Islet precursor cell (in vitro differentiated cells): ENCODE results near the gene STRN3.
"Not testable (repeated sequence)": the region's sequence is repeated elsewhere in the genome, so short reads cannot be mapped to it uniquely, and the experiment has no call there.

Experiments used
- DNase-seq: peaks from one replicate; pipeline ENCODE4 v3.0.0-alpha.2; 2018

STRN3 gene

DNA sequence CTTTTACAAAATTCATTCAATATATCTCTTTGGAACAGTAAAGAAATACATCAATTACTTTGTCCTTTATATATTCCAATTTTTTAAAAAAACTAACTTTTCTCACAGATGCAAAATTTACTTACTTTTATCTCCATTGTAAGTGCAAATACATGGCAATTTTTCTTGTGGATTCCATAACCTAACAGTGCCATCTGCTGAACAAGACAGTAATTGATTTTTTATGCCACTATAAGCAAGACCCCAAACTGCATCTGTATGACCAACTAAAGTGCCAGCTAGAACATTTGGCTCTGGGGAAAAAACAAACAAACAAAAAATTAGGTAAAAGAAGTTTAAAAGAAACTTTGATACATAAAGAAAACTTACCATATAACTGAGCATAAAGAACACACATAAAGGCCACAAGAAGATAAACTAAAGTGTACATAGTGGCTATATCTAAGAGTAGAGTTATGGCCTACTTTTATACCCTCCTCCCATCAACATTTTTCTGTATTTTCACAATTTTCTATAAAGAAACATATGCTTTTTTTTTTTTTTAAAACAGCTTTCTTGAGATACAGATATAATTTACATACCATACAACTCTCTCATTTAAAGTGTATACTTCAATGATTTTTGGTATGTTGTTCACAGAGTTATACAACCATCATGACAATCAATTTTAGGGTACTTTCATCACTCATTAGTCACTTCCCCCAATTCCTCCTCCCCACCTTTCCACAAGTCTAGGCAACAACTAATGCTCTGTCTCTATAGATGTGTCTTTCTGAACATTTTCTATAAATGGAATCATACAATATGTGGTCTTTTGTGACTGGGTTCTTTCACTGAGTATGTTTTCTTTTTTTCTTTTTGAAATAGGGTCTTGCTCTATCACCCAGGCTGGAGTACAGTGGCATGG, 119.2 kb downstream of the STRN3 start:
- DNase-seq, result no peak

DNA sequence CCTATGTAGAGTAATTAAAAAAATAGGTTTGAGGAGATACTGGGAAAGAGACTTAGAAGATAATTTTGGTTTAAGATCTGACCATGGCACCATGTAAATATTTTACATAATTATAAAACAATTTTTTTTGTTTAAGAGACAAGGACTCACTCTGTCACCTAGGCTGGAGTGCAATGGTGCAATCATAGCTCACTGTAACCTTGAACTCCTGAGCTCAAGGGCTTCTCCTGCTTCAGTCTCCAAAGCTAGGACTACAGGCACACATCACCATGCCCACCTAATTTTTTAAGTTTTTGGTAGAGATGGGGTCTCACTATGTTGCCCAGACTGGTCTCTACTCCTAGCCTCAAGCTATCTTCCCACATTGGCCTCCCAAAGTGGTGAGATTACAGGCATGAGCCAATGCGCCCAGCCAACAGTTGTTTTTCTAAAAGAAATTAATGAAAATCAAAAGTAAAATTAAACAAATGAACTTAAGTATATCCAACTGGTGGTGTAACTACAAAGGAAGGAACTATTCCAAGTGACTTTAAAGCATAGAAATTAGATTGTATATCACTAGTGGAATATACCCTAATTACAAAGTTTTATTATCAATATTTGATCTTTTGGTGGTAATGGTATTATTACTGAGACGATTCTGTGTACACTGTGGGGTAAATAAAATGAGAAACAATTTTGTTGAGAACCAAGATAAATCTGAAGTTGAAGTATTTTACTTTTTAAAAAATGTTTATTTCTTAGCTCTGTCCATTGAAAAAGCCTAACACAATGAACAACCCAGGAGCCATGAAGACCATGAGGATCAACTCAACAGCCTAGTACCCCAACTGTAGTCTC, 122.7 kb downstream of the STRN3 start:
- DNase-seq, result no peak

DNA sequence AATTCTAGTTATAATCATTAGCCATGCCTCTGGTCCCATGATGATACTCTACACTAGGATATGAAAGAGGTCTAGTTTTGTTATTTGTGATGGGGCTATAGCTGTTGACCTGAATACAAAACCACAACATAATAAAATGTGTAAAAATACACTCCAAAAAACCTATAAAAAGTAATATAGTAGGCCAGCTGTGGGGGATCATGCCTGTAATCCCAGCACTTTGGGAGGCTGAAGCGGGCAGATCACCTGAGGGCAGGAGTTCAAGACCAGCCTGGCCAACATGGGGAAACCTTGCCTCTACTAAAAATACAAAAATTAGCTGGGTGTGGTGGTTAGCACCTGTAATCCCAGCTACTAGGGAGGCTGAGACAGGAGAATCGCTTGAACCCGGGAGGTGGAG, 129.1 kb downstream of the STRN3 start:
- DNase-seq, result not testable (repeated sequence)

DNA sequence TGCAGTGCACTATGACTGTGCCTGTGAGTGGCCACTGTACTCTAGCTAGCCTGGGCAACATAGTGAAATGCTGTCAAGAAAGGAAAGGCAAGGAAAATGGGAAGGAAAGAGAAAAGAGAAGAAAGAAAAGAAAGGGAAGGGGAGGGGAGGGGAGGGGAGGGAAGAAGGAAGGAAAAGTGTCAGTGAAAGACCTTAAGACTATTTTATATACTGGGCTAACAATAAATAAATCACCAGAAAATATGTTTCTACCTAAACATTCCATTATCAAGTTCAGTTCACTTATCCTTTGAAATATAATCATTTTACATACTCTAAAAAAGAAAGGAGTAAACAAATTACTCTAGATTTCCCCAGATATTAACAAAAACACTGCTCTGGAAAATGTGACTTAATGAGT, 129.7 kb downstream of the STRN3 start:
- no peak for DNase-seq

DNA sequence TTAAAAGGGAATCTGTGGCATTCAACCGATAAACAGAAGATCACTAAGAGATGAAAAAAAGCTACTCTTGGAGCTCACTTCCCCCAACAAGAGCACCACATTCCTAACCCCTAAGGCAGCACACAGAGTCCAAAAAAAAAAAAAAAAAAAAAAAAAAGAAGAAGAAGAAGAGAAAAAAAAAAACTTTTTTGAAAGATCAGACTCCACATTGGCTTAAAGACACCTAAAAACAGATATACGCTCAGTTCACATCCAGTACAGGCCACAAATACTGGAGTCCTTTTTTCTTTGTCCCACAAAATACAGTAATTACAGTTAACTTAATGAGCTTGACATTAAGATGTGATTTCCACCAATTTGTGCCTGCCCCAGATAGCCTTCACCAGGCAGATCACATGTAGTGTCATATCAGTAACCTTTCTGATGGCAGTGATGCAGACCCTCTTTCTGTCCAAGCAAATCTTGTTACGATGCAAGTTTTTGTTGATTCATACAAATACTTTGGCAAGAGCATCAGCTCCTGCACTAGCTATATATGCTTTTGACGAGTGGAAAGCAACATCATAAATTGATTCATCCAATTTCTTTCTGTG, 131.2 kb downstream of the STRN3 start:
- DNase-seq, result no peak

DNA sequence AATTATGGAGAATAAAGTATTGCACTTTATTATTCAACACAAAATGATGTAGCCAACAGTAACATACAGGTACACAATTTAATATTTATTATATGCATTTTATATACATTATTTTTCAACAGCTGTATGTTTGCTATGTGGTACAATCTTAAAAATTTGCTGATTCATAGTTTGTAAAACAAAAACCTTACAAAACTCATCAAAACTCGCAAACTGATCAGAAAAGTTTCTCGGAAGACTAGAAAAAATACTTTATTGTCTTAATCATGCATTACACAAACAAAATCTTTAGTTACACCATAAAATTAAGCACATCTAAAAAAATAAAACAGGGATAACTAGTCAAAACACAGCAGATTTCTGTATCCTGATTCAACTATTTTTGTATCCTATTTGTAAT, 132.4 kb downstream of the STRN3 start:
- DNase-seq, result no peak

DNA sequence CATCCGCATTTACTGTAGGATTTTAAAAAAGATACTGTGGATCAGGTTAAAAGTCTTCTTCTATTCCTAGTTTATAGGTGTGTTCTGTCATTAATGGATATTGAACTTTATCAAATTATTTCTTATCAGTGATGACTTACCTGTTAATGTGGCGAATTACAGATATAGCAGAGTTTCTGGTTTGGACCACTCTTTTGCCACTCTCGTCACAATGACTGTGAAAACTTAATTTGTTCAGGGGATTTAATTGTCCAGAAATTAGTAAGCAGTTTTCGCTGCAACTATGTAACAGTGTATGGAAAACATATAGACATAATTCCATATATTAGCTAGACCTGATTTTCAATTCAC, 137.0 kb downstream of the STRN3 start:
- DNase-seq, result no peak

DNA sequence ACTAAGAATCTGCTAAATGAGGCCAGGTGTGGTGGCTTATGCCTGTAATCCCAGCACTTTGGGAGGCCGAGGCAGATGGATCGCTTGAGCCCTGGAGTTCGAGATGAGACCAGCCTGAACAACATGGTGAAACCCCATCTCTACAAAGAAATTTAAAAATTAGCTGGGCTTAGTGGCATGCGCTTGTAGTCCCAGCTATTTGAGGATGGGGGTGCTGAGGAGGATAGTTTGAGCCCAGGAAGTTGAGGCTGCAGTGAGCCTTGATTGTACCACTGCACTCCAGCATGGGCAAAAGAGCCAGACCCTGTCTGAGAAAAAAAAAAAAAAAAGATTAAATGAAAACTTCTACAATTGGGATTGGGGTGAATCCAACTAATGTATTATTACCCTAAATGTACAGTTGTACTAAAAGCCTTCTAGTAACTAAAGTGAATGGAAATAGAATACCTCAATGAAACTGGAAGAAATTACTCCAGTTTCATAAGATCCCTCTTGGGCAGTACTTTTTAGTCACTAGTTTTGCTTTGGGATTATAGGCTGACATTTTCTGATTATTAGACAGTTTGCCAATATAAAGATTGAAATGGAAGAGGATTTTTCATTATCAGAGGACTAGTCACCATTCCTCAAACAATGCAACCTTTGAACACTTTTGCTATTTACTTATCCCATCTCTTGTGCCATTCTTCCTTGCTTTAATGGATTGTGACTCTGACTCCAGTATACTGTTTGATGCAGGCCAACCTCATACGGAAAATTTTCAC, 137.5 kb downstream of the STRN3 start:
- DNase-seq, result no peak

DNA sequence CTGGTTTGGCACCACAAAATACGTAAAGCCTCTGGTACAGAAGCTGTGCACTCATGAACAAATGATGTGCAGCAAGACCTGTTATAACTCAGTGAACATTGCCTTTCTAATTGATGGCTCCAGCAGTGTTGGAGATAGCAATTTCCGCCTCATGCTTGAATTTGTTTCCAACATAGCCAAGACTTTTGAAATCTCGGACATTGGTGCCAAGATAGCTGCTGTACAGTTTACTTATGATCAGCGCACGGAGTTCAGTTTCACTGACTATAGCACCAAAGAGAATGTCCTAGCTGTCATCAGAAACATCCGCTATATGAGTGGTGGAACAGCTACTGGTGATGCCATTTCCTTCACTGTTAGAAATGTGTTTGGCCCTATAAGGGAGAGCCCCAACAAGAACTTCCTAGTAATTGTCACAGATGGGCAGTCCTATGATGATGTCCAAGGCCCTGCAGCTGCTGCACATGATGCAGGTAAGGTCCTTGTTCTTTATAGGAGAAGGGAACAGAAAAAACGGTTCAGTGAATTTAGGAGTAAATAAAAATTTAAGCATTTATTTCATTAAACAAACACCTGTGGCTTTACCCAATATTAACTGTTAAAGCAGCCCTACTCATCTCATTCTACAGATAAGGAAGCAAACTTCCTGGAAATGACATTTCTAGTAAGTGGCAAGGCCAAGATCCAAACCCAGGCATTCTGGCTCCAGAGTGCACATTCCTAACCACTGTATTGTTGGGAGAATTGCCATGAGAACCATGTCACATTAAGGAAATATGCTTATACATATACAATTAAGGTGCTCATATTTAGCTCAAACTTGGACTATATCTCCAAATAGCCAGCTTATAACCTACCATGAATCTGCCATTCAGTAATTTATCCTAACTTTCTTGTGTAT, 140.1 kb downstream of the STRN3 start:
- no peak for DNase-seq

DNA sequence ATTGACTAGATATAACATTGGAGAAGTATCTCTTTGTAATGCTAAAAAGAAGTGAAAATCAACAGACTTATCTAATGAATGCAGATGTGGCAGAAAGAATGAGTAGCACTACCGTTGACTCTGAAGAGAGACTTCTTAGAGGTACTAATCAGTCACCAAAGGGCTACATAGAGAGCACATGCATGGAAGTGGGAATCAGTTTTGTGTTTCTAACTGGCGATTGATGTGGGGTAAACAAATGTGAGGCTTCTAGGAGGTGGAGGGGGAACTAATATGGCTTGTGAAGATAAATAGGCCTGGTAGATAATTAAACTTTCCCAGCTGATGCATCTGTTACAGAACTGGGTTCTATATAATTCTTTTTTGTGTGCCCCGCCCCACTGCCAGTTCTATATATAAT, 141.3 kb downstream of the STRN3 start:
- DNase-seq, result no peak

DNA sequence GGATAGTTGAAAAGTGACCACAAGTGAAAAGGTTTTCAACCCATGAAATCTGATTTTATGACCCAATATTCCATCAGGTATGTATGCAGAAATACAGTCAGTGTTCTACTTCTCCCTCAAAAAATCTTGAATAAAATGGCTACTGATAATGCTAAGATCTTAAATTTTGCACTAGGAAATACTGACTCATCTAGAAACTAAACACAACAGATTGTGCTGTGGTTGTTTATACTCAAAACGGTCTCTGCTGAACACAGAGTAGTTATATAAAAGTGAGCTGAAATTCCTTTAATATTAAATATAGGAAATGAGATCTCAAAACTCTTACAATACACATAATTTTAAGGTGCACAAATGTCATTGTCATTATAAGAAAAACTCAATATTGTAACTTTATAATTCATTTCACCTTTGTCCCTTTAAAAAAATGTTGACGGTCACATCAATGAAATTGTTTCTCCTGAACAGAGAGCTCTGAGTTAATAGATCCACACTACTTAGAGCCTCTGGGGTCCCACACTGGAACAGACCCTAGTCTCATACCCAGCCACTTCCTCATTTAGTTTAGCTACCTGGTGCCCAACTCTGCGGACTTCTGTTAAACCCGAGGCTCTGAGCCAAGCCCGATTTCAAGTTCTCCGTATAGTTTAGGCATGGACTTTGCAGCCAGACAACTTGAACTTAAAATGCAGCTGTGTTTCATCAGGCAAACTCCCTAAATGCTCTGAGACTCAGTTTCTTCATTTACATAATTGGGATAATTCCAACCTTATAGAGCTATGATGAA, 142.5 kb downstream of the STRN3 start:
- DNase-seq, result no peak

DNA sequence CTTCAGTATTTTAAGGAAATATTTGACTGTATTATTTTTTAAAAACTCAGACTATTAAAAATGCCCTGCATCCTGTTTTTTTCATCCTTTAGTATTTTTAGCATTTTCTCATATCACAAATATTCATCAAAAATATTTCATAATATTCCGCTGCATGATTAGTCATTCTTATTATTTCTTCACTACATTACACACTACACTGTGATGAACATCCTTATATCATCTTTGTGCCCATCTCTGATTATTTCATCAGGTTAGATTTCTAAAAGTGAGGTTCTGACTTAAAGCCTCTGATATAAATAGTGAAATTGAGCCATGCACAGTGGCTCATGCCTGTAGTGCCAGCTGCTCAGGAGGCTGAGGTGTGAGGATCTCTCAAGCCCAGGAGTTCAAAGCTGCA, 143.7 kb downstream of the STRN3 start:
- no peak for DNase-seq

DNA sequence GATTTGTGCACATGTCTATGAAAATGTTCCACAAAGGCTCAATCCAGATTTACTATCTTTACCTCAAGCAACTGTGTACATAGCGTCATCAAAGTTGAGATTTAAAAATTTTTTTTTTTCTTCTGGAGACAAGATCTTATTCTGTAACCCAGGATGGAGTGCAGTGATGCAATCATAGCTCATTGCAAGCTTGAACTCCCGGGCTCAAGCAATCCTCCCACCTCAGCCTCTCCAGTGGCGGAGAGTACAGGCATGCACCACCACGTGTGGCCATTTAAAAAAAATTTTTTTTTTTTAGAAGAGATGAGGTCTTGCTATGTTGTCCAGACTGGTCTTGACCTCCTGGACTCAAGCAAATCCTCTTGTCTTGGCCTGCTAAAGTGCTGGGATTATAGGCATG, 149.5 kb downstream of the STRN3 start:
- no peak for DNase-seq

DNA sequence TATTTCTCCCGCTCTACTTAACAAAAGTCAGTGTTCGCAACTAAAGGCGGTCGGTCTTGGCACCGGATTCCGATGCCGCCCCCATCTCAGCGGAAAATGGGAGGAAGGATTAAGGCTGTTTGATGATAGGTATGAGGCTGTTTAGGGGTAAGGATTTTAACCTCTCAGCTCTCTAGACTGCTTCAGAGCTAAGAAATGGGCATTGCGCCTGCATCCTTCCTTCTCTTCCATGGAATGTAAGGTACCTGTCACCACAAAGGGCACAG, 150.5 kb downstream of the STRN3 start:
- no peak for DNase-seq

DNA sequence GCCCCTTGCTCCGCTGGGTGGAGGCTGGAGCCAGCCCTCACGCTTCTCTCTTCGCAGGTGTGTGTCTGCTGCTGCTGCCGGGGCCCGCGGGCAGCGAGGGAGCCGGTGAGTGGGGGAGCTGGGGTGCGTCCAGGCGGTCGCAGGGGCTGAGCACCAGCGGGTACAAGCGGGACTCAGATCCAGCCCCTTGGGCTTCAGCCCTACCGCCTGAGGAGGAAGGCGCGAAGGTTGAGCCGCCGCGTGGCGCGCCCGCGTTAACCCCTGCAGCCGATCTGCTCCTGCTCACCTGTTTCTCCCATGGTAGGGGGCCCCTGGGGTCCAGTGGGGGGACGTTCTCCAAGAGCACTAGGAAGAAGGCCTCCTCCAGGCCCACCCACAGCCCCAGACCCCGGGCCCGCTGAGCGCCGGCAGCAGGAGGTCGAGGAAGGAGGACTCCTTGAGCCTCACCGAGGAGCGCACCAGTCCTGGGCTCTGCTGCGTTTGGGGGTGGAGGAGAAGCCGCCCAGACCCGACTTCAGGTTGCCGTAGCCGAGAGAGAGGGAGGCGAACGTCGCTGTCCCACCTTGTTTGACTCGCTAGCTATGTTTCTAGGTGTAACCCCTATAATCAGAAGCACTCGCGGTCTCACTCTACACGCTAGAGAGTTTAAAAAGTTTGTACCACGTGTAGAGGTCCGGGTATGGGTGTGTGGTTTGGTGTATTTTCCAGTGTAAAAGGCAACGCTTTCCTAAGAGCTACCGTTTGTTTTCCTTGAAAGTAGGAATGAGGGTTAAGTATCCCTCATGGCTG, 151.0 kb downstream of the STRN3 start:
- DNase-seq, result peak; percentile 58

DNA sequence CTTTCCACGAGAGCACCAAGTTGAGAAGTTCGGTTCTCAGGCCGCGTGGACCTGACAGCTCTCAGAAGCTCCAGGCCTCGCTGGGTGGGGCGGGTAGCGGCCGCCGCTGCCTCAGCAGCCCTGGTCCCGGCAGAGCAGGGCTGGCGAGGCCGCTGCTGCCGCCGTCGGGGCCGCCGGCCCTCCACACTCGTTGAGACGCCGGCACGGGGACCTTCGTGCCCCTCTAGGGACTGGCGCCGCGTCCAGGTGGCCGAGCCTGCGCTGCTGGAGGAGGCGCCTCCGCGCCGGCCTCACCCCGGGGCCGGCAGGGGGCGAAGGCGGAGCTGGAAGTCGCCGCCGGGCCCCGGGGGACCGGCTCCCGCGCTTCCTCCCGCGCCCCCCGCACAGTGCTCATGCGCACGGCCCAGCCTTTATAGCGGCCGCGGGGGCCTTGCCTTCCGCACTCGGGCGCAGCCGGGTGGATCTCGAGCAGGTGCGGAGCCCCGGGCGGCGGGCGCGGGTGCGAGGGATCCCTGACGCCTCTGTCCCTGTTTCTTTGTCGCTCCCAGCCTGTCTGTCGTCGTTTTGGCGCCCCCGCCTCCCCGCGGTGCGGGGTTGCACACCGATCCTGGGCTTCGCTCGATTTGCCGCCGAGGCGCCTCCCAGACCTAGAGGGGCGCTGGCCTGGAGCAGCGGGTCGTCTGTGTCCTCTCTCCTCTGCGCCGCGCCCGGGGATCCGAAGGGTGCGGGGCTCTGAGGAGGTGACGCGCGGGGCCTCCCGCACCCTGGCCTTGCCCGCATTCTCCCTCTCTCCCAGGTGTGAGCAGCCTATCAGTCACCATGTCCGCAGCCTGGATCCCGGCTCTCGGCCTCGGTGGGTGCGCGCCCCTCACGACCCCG, 151.8 kb downstream of the STRN3 start, which contains the start of gene COCH:
Gene COCH (plus strand): TSS at position 440 of the 879 bp plus-strand sequence. CDS start 380 bp downstream, at position 820.
- DNase-seq, result peak; percentile 82

DNA sequence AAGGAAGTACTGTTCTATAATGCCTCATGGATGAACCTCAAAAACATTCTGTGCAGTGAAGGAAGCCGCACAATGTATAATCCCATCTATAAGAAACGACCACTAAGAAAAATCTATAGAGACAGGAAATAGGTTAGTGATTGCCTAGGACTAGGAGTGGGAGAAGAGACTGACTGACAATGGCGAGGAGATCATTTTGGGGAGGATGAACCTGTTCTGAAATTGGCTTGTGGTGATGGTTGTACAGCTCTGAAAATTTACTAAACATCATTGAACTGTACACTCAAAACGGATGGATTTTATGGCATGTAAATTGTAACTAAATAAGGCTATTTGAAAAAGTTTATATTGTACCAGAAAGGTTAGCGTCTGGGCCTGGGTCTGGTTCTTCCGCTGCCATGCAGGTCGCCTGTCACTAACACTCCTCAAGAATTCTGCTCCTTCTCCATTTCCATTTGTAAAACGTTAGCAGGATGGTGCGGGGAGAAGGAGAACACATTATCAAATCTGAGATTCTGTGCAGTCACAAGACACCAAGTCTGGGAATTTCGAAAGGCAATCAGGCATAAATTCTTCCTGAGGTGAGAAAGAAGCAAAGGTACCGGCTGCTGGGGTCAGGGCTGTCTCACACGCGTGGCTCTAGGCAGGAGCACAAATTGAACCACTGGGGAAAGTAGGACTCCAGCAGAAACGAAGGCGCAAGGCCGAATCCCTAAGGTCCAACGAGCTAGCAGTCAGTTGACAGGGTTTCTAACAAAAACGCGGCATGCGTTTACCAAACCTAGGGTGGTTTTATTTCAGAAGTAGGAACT, 152.7 kb downstream of the STRN3 start:
- no peak for DNase-seq

DNA sequence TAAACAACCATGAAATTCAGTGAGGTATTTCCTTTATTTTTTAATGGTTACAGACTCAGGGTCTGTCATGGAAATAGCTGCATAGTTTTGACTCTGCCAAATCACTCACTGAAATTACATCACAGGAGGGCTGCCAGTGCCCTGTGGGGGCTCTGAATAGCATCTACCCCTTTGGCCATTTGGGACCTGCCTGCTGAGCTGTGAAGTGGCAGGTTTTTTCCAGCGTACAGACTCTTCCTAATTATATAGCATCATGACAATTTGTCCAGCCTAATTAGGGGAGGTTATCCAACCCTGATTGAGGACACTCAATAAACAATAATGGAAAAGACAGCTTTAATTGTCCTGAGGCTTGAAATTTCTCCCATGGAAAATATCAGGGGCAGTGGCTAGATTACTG, 153.6 kb downstream of the STRN3 start:
- no peak for DNase-seq
